ENCODE results near the gene NUMB. TPM values are rescaled to one million over a fixed set of nuclear protein-coding genes. Genes with fewer than 3 reads are reported as not detected.

NUMB gene
- total and polyA plus RNA-seq, 4 donors = 27.2 to 99.3 (median 50.6) TPM

Other genes starting within 250 kb of the NUMB start
- gene PAPLN, start 221.0 kb downstream of the NUMB start, total RNA-seq = 10 to 100 TPM in 1 of 2 donors, 1 to 10 TPM in 1; 5.8 to 21.4 TPM
- gene PAPLN, start 221.0 kb downstream of the NUMB start, polyA plus RNA-seq = 1 to 10 TPM; 3.1 to 9.8 TPM
- 1 to 10 TPM; 7.1 to 9.2 TPM for gene RIOX1, start 32.4 kb upstream of the NUMB start, total RNA-seq
- gene RIOX1, start 32.4 kb upstream of the NUMB start, polyA plus RNA-seq = 1 to 10 TPM; 2.5 to 4.0 TPM
- 1 to 10 TPM; 4.6 to 9.0 TPM for gene ACOT1, start 78.6 kb upstream of the NUMB start, total RNA-seq
- 1 to 10 TPM; 5.2 to 5.4 TPM for gene ACOT1, start 78.6 kb upstream of the NUMB start, polyA plus RNA-seq
- gene HEATR4, start 100.4 kb upstream of the NUMB start, total RNA-seq = under 1 TPM; 0.10 to 0.96 TPM
- under 1 TPM; 0.15 to 0.38 TPM for gene HEATR4, start 100.4 kb upstream of the NUMB start, polyA plus RNA-seq
- gene ACOT2, start 110.7 kb upstream of the NUMB start, total RNA-seq = 10 to 100 TPM; 19.9 to 36.9 TPM
- gene ACOT2, start 110.7 kb upstream of the NUMB start, polyA plus RNA-seq = 10 to 100 TPM; 19.4 to 28.7 TPM
- gene ACOT4, start 133.3 kb upstream of the NUMB start, total RNA-seq = 1 to 10 TPM in 1 of 2 donors, under 1 TPM in 1; 0.39 to 1.3 TPM
- 1 to 10 TPM in 1 of 2 donors, under 1 TPM in 1; 0.15 to 1.6 TPM for gene ACOT4, start 133.3 kb upstream of the NUMB start, polyA plus RNA-seq
- not detected for gene ACOT6, start 154.0 kb upstream of the NUMB start, total RNA-seq
- not detected for gene ACOT6, start 154.0 kb upstream of the NUMB start, polyA plus RNA-seq
- 10 to 100 TPM; 13.0 to 17.2 TPM for gene DNAL1, start 186.4 kb upstream of the NUMB start, total RNA-seq
- 10 to 100 TPM in 1 of 2 donors, 1 to 10 TPM in 1; 5.7 to 11.8 TPM for gene DNAL1, start 186.4 kb upstream of the NUMB start, polyA plus RNA-seq

Data from aorta (tissue), 4 donors.